ENCODE measurements around the gene POLD3. TPM values are rescaled to one million over a fixed set of nuclear protein-coding genes. Genes with fewer than 3 reads are reported as not detected.

The POLD3 gene
- total RNA-seq, 1 donor from 2014 or later, result 22.6 TPM

DNA sequence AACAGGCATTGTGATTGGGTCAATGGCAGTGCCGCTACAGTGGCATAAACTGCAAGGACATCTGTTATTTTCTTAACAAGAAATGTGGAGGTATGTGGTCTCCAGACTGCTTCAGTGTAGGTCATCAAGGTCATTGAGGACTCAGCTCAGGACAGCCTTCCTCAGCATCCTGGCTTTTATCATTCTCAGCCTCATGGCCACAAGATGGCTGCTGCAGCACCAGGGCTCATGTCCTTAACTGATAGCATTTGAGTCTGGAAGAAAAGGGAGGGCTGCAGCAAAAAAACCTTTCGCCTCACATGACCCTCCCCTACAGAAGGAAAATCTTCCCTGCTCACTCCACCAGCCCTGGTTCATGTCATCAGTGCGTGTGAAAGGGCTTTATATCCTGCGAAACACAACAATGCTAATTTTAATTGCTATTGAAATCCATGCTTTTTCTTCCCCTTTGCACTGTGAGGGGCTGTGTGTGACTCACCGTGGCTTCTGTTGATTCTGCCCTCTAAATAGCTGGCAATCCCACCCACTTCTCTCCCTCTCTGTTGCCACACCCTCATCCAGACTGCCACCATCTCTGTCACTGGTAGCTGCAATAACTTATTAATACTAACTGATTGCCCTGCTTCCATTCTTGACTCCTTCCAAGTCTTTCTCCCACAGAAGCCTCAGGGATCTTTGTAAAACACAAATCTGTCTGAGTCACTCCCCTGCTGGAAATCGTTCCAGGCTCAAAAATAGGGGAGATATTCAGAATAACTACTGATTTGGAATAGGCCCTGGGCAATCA is 95.0 kb downstream of the POLD3 start:
- DNase-seq (ENCODE audit: low spot score), result peak; percentile 61

- no peak for DNase-seq (ENCODE audit: low spot score)
Observed at GRCh38 chr11:74689666-74690065, 97.3 kb downstream of the POLD3 start.

GRCh38 chr11:74691755-74692154 is 99.4 kb downstream of the POLD3 start:
- DNase-seq (ENCODE audit: low spot score), result no peak

Other genes with a start within 250 kb of the POLD3 start
- gene PGM2L1, start 194.1 kb upstream of the POLD3 start, total RNA-seq (ENCODE audit: insufficient read depth, low replicate concordance), result 20.0 TPM
- 5.3 TPM for gene KCNE3, start 125.0 kb upstream of the POLD3 start, total RNA-seq (ENCODE audit: insufficient read depth, low replicate concordance)
- 9.1 TPM for gene LIPT2, start 98.9 kb upstream of the POLD3 start, total RNA-seq (ENCODE audit: insufficient read depth, low replicate concordance)
- not detected for gene CHRDL2, start 138.8 kb downstream of the POLD3 start, total RNA-seq (ENCODE audit: insufficient read depth, low replicate concordance)
- gene RNF169, start 156.3 kb downstream of the POLD3 start, total RNA-seq (ENCODE audit: insufficient read depth, low replicate concordance), result 31.8 TPM